SH-SY5Y (cell line): ENCODE results near the gene HDAC9.

Experiments
- GATA2 ChIP-seq: IDR thresholded peaks from 2 replicates; pipeline ENCODE4 v1.6.1; 2011; ENCODE audit warnings: mild to moderate bottlenecking, low read depth, low read length
- GATA3 ChIP-seq: IDR thresholded peaks from 2 replicates; pipeline ENCODE4 v1.6.1; 2011; ENCODE audit warnings: low read depth, mild to moderate bottlenecking, low read length, moderate library complexity

DNA sequence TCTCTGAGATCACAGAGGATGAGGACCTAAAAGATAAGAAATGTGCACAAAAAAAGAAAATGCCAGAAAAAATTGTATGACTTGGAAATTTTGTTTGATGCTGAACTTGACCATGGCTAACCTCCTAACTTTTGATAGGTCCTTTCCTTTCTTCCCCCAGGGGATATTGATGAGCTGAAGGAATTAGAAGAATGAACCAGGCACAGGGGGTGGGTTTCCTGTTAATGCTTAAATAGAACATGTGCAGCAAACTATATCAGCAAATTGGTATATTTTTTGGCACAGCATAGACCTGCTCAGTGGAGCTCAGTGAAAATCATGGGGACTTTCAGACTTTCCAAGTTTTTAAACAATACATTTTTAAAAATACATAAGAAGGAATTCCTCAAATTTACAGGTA is 300.7 kb downstream of the HDAC9 start:
- TF ChIP-seq GATA2 (no peak), GATA3 (no peak)
